Lower lobe of right lung (tissue), 2 donors: ENCODE results near the gene RNF43. TPM values are rescaled to one million over a fixed set of nuclear protein-coding genes. Genes with fewer than 3 reads are reported as not detected.

Source experiments
- ATAC-seq, 2 donors: fragments of 200-7000 bp; cut with Tn5 transposase; one replicate each; pipeline ENCODE4 v1.9.1; 2020 to 2022; ENCODE audit warnings: mild to moderate bottlenecking in 2 of 2, moderate library complexity in 2 of 2
- DNase-seq: peaks from one replicate; pipeline ENCODE4 v3.0.0-alpha.2; 2020
- H3K27ac ChIP-seq: fragments of 200-600 bp; one replicate; pipeline ENCODE4 v1.8.0; 2022
- H3K27me3 ChIP-seq: fragments of 200-600 bp; one replicate; pipeline ENCODE4 v1.8.0; 2022; ENCODE audit warnings: low read depth
- H3K36me3 ChIP-seq: fragments of 200-600 bp; one replicate; pipeline ENCODE4 v1.8.0; 2022; ENCODE audit warnings: mild to moderate bottlenecking
- H3K4me1 ChIP-seq: fragments of 200-600 bp; one replicate; pipeline ENCODE4 v1.8.0; 2022
- H3K4me3 ChIP-seq: fragments of 200-600 bp; one replicate; pipeline ENCODE4 v1.8.0; 2022; ENCODE audit warnings: mild to moderate bottlenecking
- H3K9me3 ChIP-seq: fragments of 200-600 bp; one replicate; pipeline ENCODE4 v1.8.0; 2022
- CTCF ChIP-seq: fragments of 200-600 bp; IDR thresholded peaks from one replicate; pipeline ENCODE4 v1.8.0; 2022; ENCODE audit warnings: antibody characterized with exemption, mild to moderate bottlenecking
- intact Hi-C: fragments of 100-400 bp; cut with DNase I; formaldehyde crosslinking; loops from one replicate; pipeline ENCODE4 v1.11.0; 2022
- total RNA-seq: library from RNA; stranded (reverse); fragmentation: NEBNext Ultra II Directional; extraction: Animal tissue kit (Norgen Biotek cat#: 25700); gene quantifications from one replicate; pipeline ENCODE4 v1.2.1, GENCODE V29; 2021
- donor health status: DM: no; HTN: yes; CAD: no; lungs with severe emphysema.

Gene RNF43
- total RNA-seq, 1 donor from 2014 or later, result 9.7 TPM

- H3K9me3 ChIP-seq, result no peaks in the 10 kb centered on the region
- H3K4me1 ChIP-seq, result peaks cover 12% of the 10 kb centered on the region
- no peaks in the 10 kb centered on the region for H3K27me3 ChIP-seq
- H3K27ac ChIP-seq, result peak overlapping the region; percentile 67
- DNase-seq (peak; percentile 84), ATAC-seq (peak; percentile 89 to 95)
- no peak for TF ChIP-seq CTCF
- no peaks in the 10 kb centered on the region for H3K36me3 ChIP-seq
- intact Hi-C loops, result no loop called here
- H3K4me3 ChIP-seq, result no peak overlapping the region
Measured at GRCh38 chr17:58391302-58391984, 25.9 kb downstream of the RNF43 start.

GRCh38 chr17:58390884-58391283 lies 26.4 kb downstream of the RNF43 start:
- ATAC-seq (peak in 1 of 2 donors; percentile 4), DNase-seq (no peak)
- Histone ChIP-seq H3K27me3 (no peaks in the 10 kb centered on the region), H3K4me3 (no peak overlapping the region), H3K36me3 (no peaks in the 10 kb centered on the region), H3K27ac (peak overlapping the region; percentile 67), H3K9me3 (no peaks in the 10 kb centered on the region), H3K4me1 (peaks cover 12% of the 10 kb centered on the region)
- TF ChIP-seq CTCF, result no peak
- intact Hi-C loops, result no loop called here

GRCh38 chr17:58388302-58389190 lies 28.8 kb downstream of the RNF43 start:
- no peaks in the 10 kb centered on the region for H3K36me3 ChIP-seq
- H3K27ac ChIP-seq, result no peak overlapping the region
- intact Hi-C loops, result no loop called here
- H3K4me3 ChIP-seq, result no peak overlapping the region
- TF ChIP-seq CTCF, result no peak
- no peak for ATAC-seq
- H3K4me1 ChIP-seq, result peaks cover 28% of the 10 kb centered on the region
- H3K27me3 ChIP-seq, result no peaks in the 10 kb centered on the region
- H3K9me3 ChIP-seq, result no peaks in the 10 kb centered on the region
- no peak for DNase-seq

GRCh38 chr17:58387834-58388233 lies 29.5 kb downstream of the RNF43 start:
- Histone ChIP-seq H3K4me1 (peaks cover 32% of the 10 kb centered on the region), H3K9me3 (no peaks in the 10 kb centered on the region), H3K27me3 (no peaks in the 10 kb centered on the region), H3K36me3 (no peaks in the 10 kb centered on the region), H3K27ac (no peak overlapping the region), H3K4me3 (no peak overlapping the region)
- TF ChIP-seq CTCF, result no peak
- DNase-seq (no peak), ATAC-seq (peak in 1 of 2 donors; percentile 28)
- intact Hi-C loops, result no loop called here

GRCh38 chr17:58386708-58387107 lies 30.6 kb downstream of the RNF43 start:
- no peak for TF ChIP-seq CTCF
- ATAC-seq (no peak), DNase-seq (no peak)
- H3K4me3 ChIP-seq, result no peak overlapping the region
- H3K36me3 ChIP-seq, result no peaks in the 10 kb centered on the region
- H3K4me1 ChIP-seq, result peaks cover 37% of the 10 kb centered on the region
- intact Hi-C loops, result no loop called here
- no peak overlapping the region for H3K27ac ChIP-seq
- H3K9me3 ChIP-seq, result no peaks in the 10 kb centered on the region
- H3K27me3 ChIP-seq, result no peaks in the 10 kb centered on the region
